Panc1 (cell line): ENCODE measurements around the gene TCHH.

Source experiments
- CTCF ChIP-seq: fragments of 450-650 bp; IDR thresholded peaks from 2 replicates; pipeline ENCODE4 v1.5.1; 2017; ENCODE audit warnings: mild to moderate bottlenecking
- POLR2AphosphoS5 ChIP-seq: IDR thresholded peaks from 2 replicates; pipeline ENCODE4 v1.6.1; 2012; ENCODE audit warnings: mild to moderate bottlenecking, low read depth, low read length, moderate library complexity
- TCF7L2 ChIP-seq: IDR thresholded peaks from 2 replicates; pipeline ENCODE4 v1.6.1; 2011; ENCODE audit warnings: mild to moderate bottlenecking, low read depth, low read length, inconsistent platforms
- TF ChIP-seq, protein P1 (sequence below), 2 experiments: IDR thresholded peaks; 2 replicates each; pipeline ENCODE4 v1.6.1; 2011 to 2012; ENCODE audit warnings: low read depth in 2 of 2, control low read depth in 1 of 2, low read length in 1 of 2, mild to moderate bottlenecking in 1 of 2, moderate library complexity in 1 of 2; ENCODE audit not compliant: insufficient read depth in 1 of 2

GRCh38 chr1:152096931-152097330 is 18.3 kb downstream of the TCHH start:
- TF ChIP-seq, protein P1, sequence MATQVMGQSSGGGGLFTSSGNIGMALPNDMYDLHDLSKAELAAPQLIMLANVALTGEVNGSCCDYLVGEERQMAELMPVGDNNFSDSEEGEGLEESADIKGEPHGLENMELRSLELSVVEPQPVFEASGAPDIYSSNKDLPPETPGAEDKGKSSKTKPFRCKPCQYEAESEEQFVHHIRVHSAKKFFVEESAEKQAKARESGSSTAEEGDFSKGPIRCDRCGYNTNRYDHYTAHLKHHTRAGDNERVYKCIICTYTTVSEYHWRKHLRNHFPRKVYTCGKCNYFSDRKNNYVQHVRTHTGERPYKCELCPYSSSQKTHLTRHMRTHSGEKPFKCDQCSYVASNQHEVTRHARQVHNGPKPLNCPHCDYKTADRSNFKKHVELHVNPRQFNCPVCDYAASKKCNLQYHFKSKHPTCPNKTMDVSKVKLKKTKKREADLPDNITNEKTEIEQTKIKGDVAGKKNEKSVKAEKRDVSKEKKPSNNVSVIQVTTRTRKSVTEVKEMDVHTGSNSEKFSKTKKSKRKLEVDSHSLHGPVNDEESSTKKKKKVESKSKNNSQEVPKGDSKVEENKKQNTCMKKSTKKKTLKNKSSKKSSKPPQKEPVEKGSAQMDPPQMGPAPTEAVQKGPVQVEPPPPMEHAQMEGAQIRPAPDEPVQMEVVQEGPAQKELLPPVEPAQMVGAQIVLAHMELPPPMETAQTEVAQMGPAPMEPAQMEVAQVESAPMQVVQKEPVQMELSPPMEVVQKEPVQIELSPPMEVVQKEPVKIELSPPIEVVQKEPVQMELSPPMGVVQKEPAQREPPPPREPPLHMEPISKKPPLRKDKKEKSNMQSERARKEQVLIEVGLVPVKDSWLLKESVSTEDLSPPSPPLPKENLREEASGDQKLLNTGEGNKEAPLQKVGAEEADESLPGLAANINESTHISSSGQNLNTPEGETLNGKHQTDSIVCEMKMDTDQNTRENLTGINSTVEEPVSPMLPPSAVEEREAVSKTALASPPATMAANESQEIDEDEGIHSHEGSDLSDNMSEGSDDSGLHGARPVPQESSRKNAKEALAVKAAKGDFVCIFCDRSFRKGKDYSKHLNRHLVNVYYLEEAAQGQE (IDR thresholded peaks at IDR 0.05; ENCODE audit: insufficient read depth in 1 of 2, low read depth in 2 of 2, low read length in 1 of 2), result no peak
- TF ChIP-seq CTCF (no peak), POLR2AphosphoS5 (no peak), TCF7L2 (no peak)
